ENCODE measurements around the gene NUP50. TPM values are rescaled to one million over a fixed set of nuclear protein-coding genes. Genes with fewer than 3 reads are reported as not detected.
A peak's percentile ranks its signal among the peaks of the same experiment; 100 is the strongest.

NUP50 gene
- total RNA-seq, 1 donor from 2014 or later, result 168 TPM

- H3K27me3 Mint-ChIP-seq, result no peaks in the 10 kb centered on the region
- H3K27ac Mint-ChIP-seq, result no peak overlapping the region
- H3K4me3 Mint-ChIP-seq, result no peak overlapping the region
- peaks cover 2% of the 10 kb centered on the region for H3K4me1 Mint-ChIP-seq
- H3K36me3 Mint-ChIP-seq (ENCODE audit: low read depth), result no peaks in the 10 kb centered on the region
- intact Hi-C loops (cut with micrococcal nuclease), result no loop called here
- DNase-seq, result no peak
- H3K9me3 Mint-ChIP-seq, result no peaks in the 10 kb centered on the region
Measured at GRCh38 chr22:45204819-45205218, 41.1 kb downstream of the NUP50 start.

- Mint-ChIP-seq H3K9me3 (no peaks in the 10 kb centered on the region), H3K4me3 (no peak overlapping the region), H3K27me3 (no peaks in the 10 kb centered on the region), H3K27ac (no peak overlapping the region), H3K4me1 (peaks cover 2% of the 10 kb centered on the region), H3K36me3 (ENCODE audit: low read depth) (no peaks in the 10 kb centered on the region)
- no peak for DNase-seq
- intact Hi-C loops (cut with micrococcal nuclease), result no loop called here
Measured at GRCh38 chr22:45205276-45205925, 41.7 kb downstream of the NUP50 start.

DNA sequence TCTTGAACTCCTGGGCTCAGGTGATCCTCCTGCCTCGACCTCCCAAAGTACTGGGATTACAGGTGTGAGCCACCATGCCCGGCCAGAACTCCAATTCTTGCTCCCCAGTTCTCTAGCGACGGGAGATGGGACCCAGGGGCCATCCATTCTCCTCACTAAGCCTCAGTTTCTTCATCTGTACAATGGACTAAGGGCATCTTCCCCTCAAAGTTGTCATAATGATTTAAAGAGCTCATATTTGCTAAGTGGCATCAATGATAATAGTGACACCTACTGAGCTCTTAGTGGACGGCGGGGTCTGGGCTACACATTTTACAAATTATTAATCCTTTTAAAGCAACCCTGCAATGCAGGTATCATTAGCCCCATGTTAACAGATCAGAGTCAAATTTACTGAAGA, 42.5 kb downstream of the NUP50 start:
- no peak overlapping the region for H3K27ac Mint-ChIP-seq
- intact Hi-C loops (cut with micrococcal nuclease), result no loop called here
- no peaks in the 10 kb centered on the region for H3K27me3 Mint-ChIP-seq
- no peak overlapping the region for H3K4me3 Mint-ChIP-seq
- H3K9me3 Mint-ChIP-seq, result no peaks in the 10 kb centered on the region
- H3K36me3 Mint-ChIP-seq (ENCODE audit: low read depth), result no peaks in the 10 kb centered on the region
- DNase-seq, result no peak
- peaks cover 2% of the 10 kb centered on the region for H3K4me1 Mint-ChIP-seq

DNA sequence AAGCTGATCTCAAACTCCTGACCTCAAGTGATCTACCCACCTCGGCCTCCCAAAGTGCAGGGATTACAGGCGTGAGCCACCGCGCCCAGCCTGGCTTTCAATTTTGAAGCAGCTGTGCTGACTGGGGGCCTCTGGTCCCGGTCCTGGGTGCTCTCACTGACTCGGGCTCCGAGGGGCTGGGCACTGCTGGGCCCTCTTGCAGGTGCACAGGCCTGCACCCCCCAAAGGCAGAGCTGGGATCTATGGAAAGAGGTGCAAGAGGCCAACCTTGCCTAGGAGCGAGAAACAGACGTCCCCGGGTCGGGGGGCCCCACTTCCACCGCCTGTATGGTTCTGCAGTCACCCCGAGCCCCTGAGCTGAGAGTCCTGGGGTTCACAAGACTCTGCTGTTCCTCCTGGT, 43.8 kb downstream of the NUP50 start:
- Mint-ChIP-seq H3K4me1 (peaks cover 2% of the 10 kb centered on the region), H3K4me3 (no peak overlapping the region), H3K36me3 (ENCODE audit: low read depth) (no peaks in the 10 kb centered on the region), H3K9me3 (no peaks in the 10 kb centered on the region), H3K27me3 (no peaks in the 10 kb centered on the region), H3K27ac (no peak overlapping the region)
- DNase-seq, result no peak
- intact Hi-C loops (cut with micrococcal nuclease), result no loop called here

DNA sequence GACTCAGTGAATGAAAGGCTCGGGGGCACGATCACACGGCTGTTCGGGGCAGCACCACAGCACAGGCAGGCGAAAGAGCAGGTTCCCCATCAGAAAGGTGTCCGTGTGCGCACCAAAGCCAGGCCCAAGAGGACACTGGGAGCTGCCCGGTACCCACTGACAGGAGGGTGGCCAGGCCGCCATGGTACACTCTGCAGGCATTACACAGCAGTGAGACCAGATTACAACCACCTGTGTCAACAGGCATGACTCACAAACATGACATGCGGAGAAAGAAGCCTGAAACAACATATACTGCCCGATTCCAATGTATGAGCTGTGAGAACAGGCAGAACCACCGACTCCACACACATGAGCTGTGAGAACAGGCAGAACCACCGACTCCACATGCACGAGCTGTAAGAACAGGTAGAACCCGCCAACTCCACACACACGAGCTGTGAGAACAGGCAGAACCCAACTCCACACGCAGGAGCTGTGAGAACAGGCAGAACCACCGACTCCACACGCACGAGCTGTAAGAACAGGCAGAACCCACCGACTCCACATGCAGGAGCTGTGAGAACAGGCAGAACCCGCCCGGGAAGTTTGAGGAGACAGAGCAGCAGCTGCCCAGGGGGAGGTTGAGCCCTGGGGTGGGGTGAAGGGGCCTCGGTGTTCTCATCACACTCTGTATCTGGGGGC, 44.4 kb downstream of the NUP50 start:
- Mint-ChIP-seq H3K4me3 (no peak overlapping the region), H3K9me3 (no peaks in the 10 kb centered on the region), H3K27me3 (no peaks in the 10 kb centered on the region), H3K4me1 (peaks cover 2% of the 10 kb centered on the region), H3K27ac (no peak overlapping the region), H3K36me3 (ENCODE audit: low read depth) (no peaks in the 10 kb centered on the region)
- DNase-seq, result no peak
- intact Hi-C loops (cut with micrococcal nuclease), result no loop called here

GRCh38 chr22:45208696-45208992, 44.9 kb downstream of the NUP50 start:
- DNase-seq, result no peak
- H3K27ac Mint-ChIP-seq, result no peak overlapping the region
- peaks cover 2% of the 10 kb centered on the region for H3K4me1 Mint-ChIP-seq
- H3K9me3 Mint-ChIP-seq, result no peaks in the 10 kb centered on the region
- no peaks in the 10 kb centered on the region for H3K36me3 Mint-ChIP-seq (ENCODE audit: low read depth)
- H3K4me3 Mint-ChIP-seq, result no peak overlapping the region
- intact Hi-C loops (cut with micrococcal nuclease), result no loop called here
- H3K27me3 Mint-ChIP-seq, result no peaks in the 10 kb centered on the region

- peaks cover 2% of the 10 kb centered on the region for H3K4me1 Mint-ChIP-seq
- no peak overlapping the region for H3K27ac Mint-ChIP-seq
- intact Hi-C loops (cut with micrococcal nuclease), result no loop called here
- H3K9me3 Mint-ChIP-seq, result no peaks in the 10 kb centered on the region
- H3K27me3 Mint-ChIP-seq, result no peaks in the 10 kb centered on the region
- H3K36me3 Mint-ChIP-seq (ENCODE audit: low read depth), result no peaks in the 10 kb centered on the region
- no peak overlapping the region for H3K4me3 Mint-ChIP-seq
- peak; percentile 76 for DNase-seq
Measured at GRCh38 chr22:45208993-45209838, 45.5 kb downstream of the NUP50 start.

DNA sequence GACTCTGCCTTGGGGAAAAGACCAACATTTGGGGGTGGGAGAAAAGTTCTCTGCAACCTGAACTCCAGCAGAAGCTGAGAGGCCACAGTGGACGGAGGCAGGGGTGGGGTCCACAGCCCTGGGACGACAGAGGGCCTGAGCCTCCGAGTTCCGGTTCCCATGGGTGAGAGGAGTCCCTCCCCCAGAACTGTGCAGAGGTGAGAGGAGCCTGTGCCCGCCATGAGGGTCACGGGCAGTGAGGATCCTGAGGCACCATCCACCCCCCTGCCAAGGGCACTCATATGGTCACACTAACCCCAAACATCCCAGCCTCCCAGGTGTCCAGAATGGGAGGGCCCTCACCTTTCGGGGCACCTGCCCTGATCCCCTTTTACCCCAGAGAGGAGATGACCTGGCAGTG, 46.4 kb downstream of the NUP50 start:
- Mint-ChIP-seq H3K27ac (no peak overlapping the region), H3K27me3 (no peaks in the 10 kb centered on the region), H3K36me3 (ENCODE audit: low read depth) (no peaks in the 10 kb centered on the region), H3K4me1 (peaks cover 2% of the 10 kb centered on the region), H3K4me3 (no peak overlapping the region), H3K9me3 (no peaks in the 10 kb centered on the region)
- intact Hi-C loops (cut with micrococcal nuclease), result no loop called here
- no peak for DNase-seq

DNA sequence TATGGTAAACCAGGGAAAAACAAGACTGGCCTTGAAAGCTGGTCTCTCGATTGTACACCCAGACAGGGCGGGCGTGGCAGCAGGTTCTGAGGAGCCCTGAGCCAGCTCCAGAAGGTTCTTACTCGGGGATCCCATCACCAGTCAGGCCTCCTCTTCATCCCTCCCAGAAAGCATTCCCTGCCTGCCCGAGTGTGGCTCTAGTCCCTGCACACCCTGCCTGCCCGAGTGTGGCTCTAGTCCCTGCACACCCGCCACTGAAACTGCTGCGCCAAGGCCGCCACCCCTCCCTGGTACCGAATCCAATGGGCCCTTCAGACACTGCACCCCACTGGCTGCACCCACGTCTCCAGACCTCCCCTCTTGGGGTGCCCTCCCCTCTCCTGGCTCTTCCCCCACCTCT, 46.9 kb downstream of the NUP50 start:
- DNase-seq, result no peak
- Mint-ChIP-seq H3K27ac (no peak overlapping the region), H3K4me1 (peaks cover 2% of the 10 kb centered on the region), H3K36me3 (ENCODE audit: low read depth) (no peaks in the 10 kb centered on the region), H3K9me3 (no peaks in the 10 kb centered on the region), H3K27me3 (no peaks in the 10 kb centered on the region), H3K4me3 (no peak overlapping the region)
- intact Hi-C loops (cut with micrococcal nuclease), result no loop called here

GRCh38 chr22:45210991-45211390, 47.3 kb downstream of the NUP50 start:
- no peaks in the 10 kb centered on the region for H3K36me3 Mint-ChIP-seq (ENCODE audit: low read depth)
- H3K27ac Mint-ChIP-seq, result no peak overlapping the region
- no peak for DNase-seq
- no peaks in the 10 kb centered on the region for H3K27me3 Mint-ChIP-seq
- H3K4me1 Mint-ChIP-seq, result peaks cover 2% of the 10 kb centered on the region
- intact Hi-C loops (cut with micrococcal nuclease), result no loop called here
- H3K4me3 Mint-ChIP-seq, result no peak overlapping the region
- H3K9me3 Mint-ChIP-seq, result no peaks in the 10 kb centered on the region

- Mint-ChIP-seq H3K4me1 (peaks cover 2% of the 10 kb centered on the region), H3K27ac (no peak overlapping the region), H3K27me3 (no peaks in the 10 kb centered on the region), H3K9me3 (no peaks in the 10 kb centered on the region), H3K4me3 (no peak overlapping the region), H3K36me3 (ENCODE audit: low read depth) (no peaks in the 10 kb centered on the region)
- DNase-seq, result no peak
- intact Hi-C loops (cut with micrococcal nuclease), result no loop called here
Measured at GRCh38 chr22:45211435-45211834, 47.7 kb downstream of the NUP50 start.

GRCh38 chr22:45211848-45212247, 48.1 kb downstream of the NUP50 start:
- peaks cover 2% of the 10 kb centered on the region for H3K4me1 Mint-ChIP-seq
- no peak overlapping the region for H3K4me3 Mint-ChIP-seq
- H3K27ac Mint-ChIP-seq, result no peak overlapping the region
- intact Hi-C loops (cut with micrococcal nuclease), result no loop called here
- DNase-seq, result no peak
- H3K9me3 Mint-ChIP-seq, result no peaks in the 10 kb centered on the region
- H3K27me3 Mint-ChIP-seq, result no peaks in the 10 kb centered on the region
- H3K36me3 Mint-ChIP-seq (ENCODE audit: low read depth), result no peaks in the 10 kb centered on the region

GRCh38 chr22:45212306-45212709, 48.6 kb downstream of the NUP50 start:
- peaks cover 2% of the 10 kb centered on the region for H3K4me1 Mint-ChIP-seq
- H3K27ac Mint-ChIP-seq, result no peak overlapping the region
- no peaks in the 10 kb centered on the region for H3K9me3 Mint-ChIP-seq
- no peak overlapping the region for H3K4me3 Mint-ChIP-seq
- no peaks in the 10 kb centered on the region for H3K27me3 Mint-ChIP-seq
- intact Hi-C loops (cut with micrococcal nuclease), result no loop called here
- no peaks in the 10 kb centered on the region for H3K36me3 Mint-ChIP-seq (ENCODE audit: low read depth)
- no peak for DNase-seq

DNA sequence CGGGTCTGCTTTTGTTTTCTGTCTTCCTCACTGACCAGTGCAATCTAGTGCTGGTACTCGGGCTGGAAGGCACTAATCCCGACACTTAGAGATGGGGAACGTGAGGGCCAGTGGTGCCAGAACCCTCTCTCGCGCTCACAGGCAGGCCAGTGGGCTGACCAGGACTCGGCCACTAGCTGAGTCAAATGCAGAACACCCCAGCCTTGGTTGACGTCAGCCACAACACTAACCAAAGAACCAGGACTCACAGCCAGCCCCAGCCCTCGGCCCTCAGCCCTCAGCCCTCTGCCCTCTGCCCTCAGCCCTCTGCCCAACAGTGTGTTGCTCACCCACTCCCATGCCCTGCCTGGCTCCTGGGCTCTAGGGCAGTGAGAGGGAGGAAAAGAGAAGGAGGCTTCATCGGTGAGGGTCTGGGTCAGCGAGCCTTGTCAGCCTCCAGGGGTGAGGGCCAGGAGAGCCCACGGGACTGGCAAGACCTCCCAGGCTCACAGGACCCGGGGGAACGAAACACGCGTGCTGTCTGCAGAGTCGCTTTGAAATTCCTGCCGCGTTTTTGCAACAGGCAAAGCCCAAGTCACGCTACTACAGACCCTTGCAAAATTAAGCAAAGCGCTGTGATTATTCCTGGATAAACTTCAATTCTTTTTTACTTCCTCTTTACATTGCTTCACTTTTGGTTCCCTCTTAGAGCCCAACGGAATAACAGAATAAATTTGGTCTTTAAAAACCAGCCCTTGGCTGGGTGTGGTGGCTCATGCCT, 49.4 kb downstream of the NUP50 start:
- intact Hi-C loops (cut with micrococcal nuclease), result no loop called here
- H3K4me3 Mint-ChIP-seq, result no peak overlapping the region
- no peaks in the 10 kb centered on the region for H3K36me3 Mint-ChIP-seq (ENCODE audit: low read depth)
- H3K27ac Mint-ChIP-seq, result no peak overlapping the region
- no peak for DNase-seq
- H3K9me3 Mint-ChIP-seq, result no peaks in the 10 kb centered on the region
- H3K4me1 Mint-ChIP-seq, result peaks cover 2% of the 10 kb centered on the region
- no peaks in the 10 kb centered on the region for H3K27me3 Mint-ChIP-seq
